ENCODE measurements around the gene SOWAHD. TPM values are rescaled to one million over a fixed set of nuclear protein-coding genes. Genes with fewer than 3 reads are reported as not detected.
"Not testable (repeated sequence)": the region's sequence is repeated elsewhere in the genome, so short reads cannot be mapped to it uniquely, and the experiment has no call there.

SOWAHD gene
- total RNA-seq, 1 experiment from 2014 or later, result 0.98 TPM

DNA sequence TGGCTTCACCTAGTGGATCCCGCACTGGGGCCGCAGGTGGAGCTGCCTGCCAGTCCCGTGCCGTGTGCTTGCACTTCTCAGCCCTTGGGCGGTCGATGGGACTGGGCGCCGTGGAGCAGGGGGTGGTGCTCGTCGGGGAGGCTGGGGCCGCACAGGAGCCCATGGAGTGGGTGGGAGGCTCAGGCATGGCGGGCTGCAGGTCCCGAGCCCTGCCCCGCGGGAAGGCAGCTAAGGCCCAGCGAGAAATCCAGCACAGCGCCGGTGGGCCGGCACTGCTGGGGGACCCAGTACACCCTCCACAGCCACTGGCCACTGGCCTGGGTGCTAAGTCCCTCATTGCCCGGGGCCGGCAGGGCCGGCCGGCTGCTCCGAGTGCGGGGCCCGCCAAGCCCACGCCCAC, 7.6 kb upstream of the SOWAHD start:
- H3K27ac ChIP-seq (ENCODE audit: insufficient read length, low read depth, low read length); H2BK20ac ChIP-seq (ENCODE audit: low read depth, low read length, poor library complexity, severe bottlenecking); H2AFZ ChIP-seq (ENCODE audit: low read length); H3K18ac ChIP-seq (ENCODE audit: insufficient read length, low read depth, low read length); H3K36me3 Mint-ChIP-seq (ENCODE audit: insufficient read depth in 1 of 3, low read depth in 3 of 3); H3K9ac ChIP-seq (ENCODE audit: extremely low read depth, insufficient read length, low read length); H2BK120ac ChIP-seq (ENCODE audit: low read depth, low read length, poor library complexity, severe bottlenecking); H3K56ac ChIP-seq (ENCODE audit: insufficient read length, low read depth, low read length); H3K27ac Mint-ChIP-seq; H3K4me2 ChIP-seq (ENCODE audit: insufficient read depth, insufficient read length, low read length); H2BK12ac ChIP-seq (ENCODE audit: insufficient read length, low read depth, low read length); H4K5ac ChIP-seq (ENCODE audit: insufficient read length, low read depth, low read length); H4K20me1 ChIP-seq (ENCODE audit: control insufficient read depth, insufficient read depth, insufficient read length); H3K14ac ChIP-seq (ENCODE audit: insufficient read depth, low read length); H3K79me2 ChIP-seq (ENCODE audit: insufficient read depth, low read length); H2AK5ac ChIP-seq (ENCODE audit: insufficient read length, low read length); H2BK5ac ChIP-seq (ENCODE audit: insufficient read length, low read length); H3T11ph ChIP-seq (ENCODE audit: low read length); H3K4me3 Mint-ChIP-seq; DNase-seq; H4K8ac ChIP-seq (replicated peaks; ENCODE audit: insufficient read length, low read depth, low read length); H4K91ac ChIP-seq (ENCODE audit: insufficient read length, low read depth, low read length); H3K4ac ChIP-seq (ENCODE audit: low read depth, low read length); H3K23me2 ChIP-seq (ENCODE audit: insufficient read length, low read depth, low read length, poor library complexity, severe bottlenecking); H3K79me1 ChIP-seq (ENCODE audit: insufficient read depth, low read depth, low read length, poor library complexity, severe bottlenecking); H3K4me1 ChIP-seq (ENCODE audit: insufficient read depth, low read length); H3K23ac ChIP-seq (ENCODE audit: insufficient read length, low read depth, low read length); H3K27me3 Mint-ChIP-seq (ENCODE audit: low read depth); H3K27me3 ChIP-seq (ENCODE audit: insufficient read depth, low read length); H2BK15ac ChIP-seq (ENCODE audit: low read depth, low read length): not testable (repeated sequence)
- Mint-ChIP-seq H3K4me1 (peaks cover 3 to 10% of the 10 kb centered on the region in 2 experiments), H3K9me3 (peaks cover 50 to 68% of the 10 kb centered on the region in 2 experiments)
- peaks cover 20% of the 10 kb centered on the region for H3K9me3 ChIP-seq (ENCODE audit: control insufficient read depth, low read depth, low read length)
- WGBS (ENCODE audit: extremely low coverage, insufficient read length, low lambda C conversion rate), result no CpG with 5 or more reads among the region's 27 CpGs
